ENCODE data around the gene C8A. TPM values are rescaled to one million over a fixed set of nuclear protein-coding genes. Genes with fewer than 3 reads are reported as not detected.

Gene C8A
- total and polyA plus RNA-seq, 2 of the 8 experiments (the other 6 are each of a cell fraction or from before 2014, with no cell fraction given) = not detected

- Histone ChIP-seq H3K4me2 (ENCODE audit: insufficient read depth in 1 of 2, low read depth in 2 of 2, low read length in 2 of 2) (no peak overlapping the region), H3K23ac (ENCODE audit: insufficient read length) (no peak overlapping the region), H2BK20ac (ENCODE audit: low read length) (no peak overlapping the region), H3K9ac (replicated peaks in 1 of 4; ENCODE audit: extremely low read depth in 1 of 4, low read depth in 3 of 4, low read length in 3 of 4) (no peak overlapping the region), H3K36me3 (ENCODE audit: control insufficient read depth in 2 of 4, insufficient read depth in 4 of 4, low read length in 3 of 4) (no peaks in the 10 kb centered on the region), H3K79me1 (ENCODE audit: low read depth, low read length) (no peaks in the 10 kb centered on the region), H3K79me2 (ENCODE audit: control insufficient read depth in 1 of 2, insufficient read depth in 2 of 2, low read length in 2 of 2) (no peaks in the 10 kb centered on the region), H2BK5ac (ENCODE audit: low read depth, low read length) (no peak overlapping the region), H2BK15ac (ENCODE audit: low read length) (no peak overlapping the region), H3K23me2 (ENCODE audit: low read depth, low read length) (no peaks in the 10 kb centered on the region), H3K4ac (replicated peaks; ENCODE audit: insufficient read length, low read depth, low read length) (no peak overlapping the region), H3K4me3 (ENCODE audit: extremely low read depth in 1 of 4, insufficient read depth in 2 of 4, low read depth in 3 of 4, low read length in 4 of 4) (no peak overlapping the region), H4K91ac (replicated peaks; ENCODE audit: insufficient read length, low read length) (no peak overlapping the region), H3K27ac (ENCODE audit: low read depth, low read length) (no peak overlapping the region), H4K8ac (ENCODE audit: extremely low read depth, insufficient read depth, low read length) (no peak overlapping the region), H3K4me1 (replicated peaks in 1 of 4; ENCODE audit: control insufficient read depth in 3 of 4, insufficient read depth in 4 of 4, low read length in 3 of 4) (no peaks in the 10 kb centered on the region), H3K27me3 (replicated peaks in 1 of 4; ENCODE audit: control insufficient read depth in 3 of 4, extremely low read depth in 1 of 4, insufficient read depth in 3 of 4, low read length in 3 of 4) (no peaks in the 10 kb centered on the region), H2AK5ac (ENCODE audit: low read depth, low read length) (no peak overlapping the region), H3K56ac (replicated peaks; ENCODE audit: insufficient read length, low read depth, low read length) (no peak overlapping the region), H3K9me3 (ENCODE audit: insufficient read depth in 2 of 2, low read depth in 1 of 2, low read length in 1 of 2) (no peaks in the 10 kb centered on the region), H3K18ac (ENCODE audit: extremely low read depth, low read length) (no peak overlapping the region), H2AFZ (ENCODE audit: low read length) (no peak overlapping the region), H4K20me1 (replicated peaks in 1 of 2; ENCODE audit: control insufficient read depth in 1 of 2, insufficient read depth in 2 of 2, low read length in 2 of 2) (no peaks in the 10 kb centered on the region), H3K14ac (ENCODE audit: insufficient read length) (no peak overlapping the region), H4K5ac (ENCODE audit: insufficient read length, low read depth, low read length) (no peak overlapping the region), H2BK120ac (replicated peaks; ENCODE audit: low read depth, low read length) (no peak overlapping the region), H2BK12ac (ENCODE audit: low read depth, low read length) (no peak overlapping the region)
- no peak for FAIRE-seq
- TF ChIP-seq TAF7 (optimal IDR thresholded peaks at IDR 0.05; ENCODE audit: borderline replicate concordance, low read depth, low read length) (no peak), GABPA (IDR thresholded peaks at IDR 0.05; ENCODE audit: borderline replicate concordance, insufficient read depth, low read length) (no peak), POLR2AphosphoS5 (IDR thresholded peaks at IDR 0.05; ENCODE audit: low read depth, low read length) (no peak), TCF12 (IDR thresholded peaks at IDR 0.05; ENCODE audit: low read depth, low read length) (no peak)
- TF ChIP-seq, protein P1, sequence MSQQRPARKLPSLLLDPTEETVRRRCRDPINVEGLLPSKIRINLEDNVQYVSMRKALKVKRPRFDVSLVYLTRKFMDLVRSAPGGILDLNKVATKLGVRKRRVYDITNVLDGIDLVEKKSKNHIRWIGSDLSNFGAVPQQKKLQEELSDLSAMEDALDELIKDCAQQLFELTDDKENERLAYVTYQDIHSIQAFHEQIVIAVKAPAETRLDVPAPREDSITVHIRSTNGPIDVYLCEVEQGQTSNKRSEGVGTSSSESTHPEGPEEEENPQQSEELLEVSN (IDR thresholded peaks at IDR 0.05) = no peak
- CTCF ChIA-PET (ENCODE audit: partially characterized antibody) = interaction anchor here (0.8 to 13.5 kb wide), 2 partner anchors 17 to 128 kb away, joined by 3 to 193 read pairs; no protein-coding TSS in a partner anchor
- POLR2A ChIA-PET (ENCODE audit: partially characterized antibody) = no interaction called here
- no peak for DNase-seq (ENCODE audit: low read depth in 1 of 2, low spot score in 2 of 2)
- WGBS, 2 experiments (ENCODE audit: extremely low coverage in 1 of 2, insufficient coverage in 1 of 2, insufficient read length in 1 of 2, insufficient replicate concordance in 2 of 2, low coverage in 1 of 2, low lambda C conversion rate in 2 of 2, missing lambda C conversion rate in 1 of 2) = 88% methylated on average over 10 of the region's 10 CpGs; no CpG with 5 or more reads in 1 of the 2 experiments
These were observed 106.8 kb downstream of the C8A start for GRCh38 chr1:56961426-56961825.

Data from H1 (cell line).